Ramos (cell line): ENCODE data around the gene CYFIP1.

Source experiments
- in situ Hi-C: fragments of 300-500 bp; cut with MboI; formaldehyde crosslinking; loops from one replicate; pipeline ENCODE4 v1.14.3; 2022; ENCODE audit warnings: low sequenced_read_pairs; ENCODE audit not compliant: unreplicated experiment

The CYFIP1 gene

DNA sequence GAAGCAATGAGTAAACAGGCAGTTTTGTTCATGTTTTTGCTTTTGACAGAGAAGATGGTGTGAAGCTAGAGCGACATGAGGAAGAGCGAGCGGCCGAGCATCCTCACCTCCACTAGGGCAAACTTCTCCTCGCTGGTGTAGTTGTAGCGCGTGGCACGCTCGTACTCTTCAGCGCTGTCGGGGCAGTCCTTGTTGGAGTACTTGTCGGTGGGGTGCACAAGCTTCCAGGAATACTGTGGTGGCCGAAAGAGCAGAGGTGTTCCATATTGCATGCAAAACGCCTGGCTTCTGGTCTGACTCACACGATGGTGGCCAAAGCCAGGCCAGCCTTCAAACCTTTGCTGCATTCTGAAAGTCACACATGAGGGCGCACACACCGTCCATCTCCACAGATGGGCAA, 54.3 kb downstream of the CYFIP1 start:
- in situ Hi-C loops, result no loop called here

DNA sequence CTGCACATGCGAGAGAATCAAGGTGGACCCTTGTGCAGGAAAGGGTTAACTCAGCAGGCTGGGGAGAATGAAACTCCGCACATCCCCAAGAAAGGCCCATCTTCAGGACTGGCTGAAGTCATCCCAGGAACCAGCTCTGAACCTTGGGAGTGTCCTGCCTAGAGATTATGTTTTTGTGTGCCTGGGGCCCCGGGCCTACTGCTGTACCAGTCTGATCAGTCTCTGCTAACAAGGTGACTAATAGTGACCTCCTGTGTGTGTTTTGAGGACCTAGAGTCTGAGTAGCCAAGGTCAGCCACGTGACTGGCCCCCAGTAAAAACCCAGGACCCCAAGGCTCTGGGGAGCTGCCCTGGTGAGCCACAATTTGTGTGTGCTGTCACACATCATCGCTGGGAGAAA, 58.2 kb downstream of the CYFIP1 start:
- in situ Hi-C loops, result no loop called here

DNA sequence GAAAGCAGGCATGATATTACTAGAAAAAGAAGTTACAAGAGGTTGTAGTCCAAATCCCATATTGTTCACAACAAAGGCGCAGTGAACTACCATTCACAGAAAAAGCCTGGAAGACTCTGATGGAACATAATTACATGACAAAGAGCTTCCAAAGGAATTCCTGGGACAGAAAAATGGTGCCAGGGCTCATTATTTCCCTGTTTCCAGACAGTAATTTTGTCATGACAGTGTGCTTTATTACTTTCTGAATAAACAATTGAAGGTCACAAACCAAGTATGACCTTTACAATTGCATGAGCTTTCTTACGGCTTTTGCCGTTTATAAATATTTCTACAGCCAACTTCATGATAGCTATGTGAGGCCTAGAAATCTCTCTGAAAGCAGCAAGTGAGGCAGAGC, 61.0 kb downstream of the CYFIP1 start:
- in situ Hi-C loops, result no loop called here

DNA sequence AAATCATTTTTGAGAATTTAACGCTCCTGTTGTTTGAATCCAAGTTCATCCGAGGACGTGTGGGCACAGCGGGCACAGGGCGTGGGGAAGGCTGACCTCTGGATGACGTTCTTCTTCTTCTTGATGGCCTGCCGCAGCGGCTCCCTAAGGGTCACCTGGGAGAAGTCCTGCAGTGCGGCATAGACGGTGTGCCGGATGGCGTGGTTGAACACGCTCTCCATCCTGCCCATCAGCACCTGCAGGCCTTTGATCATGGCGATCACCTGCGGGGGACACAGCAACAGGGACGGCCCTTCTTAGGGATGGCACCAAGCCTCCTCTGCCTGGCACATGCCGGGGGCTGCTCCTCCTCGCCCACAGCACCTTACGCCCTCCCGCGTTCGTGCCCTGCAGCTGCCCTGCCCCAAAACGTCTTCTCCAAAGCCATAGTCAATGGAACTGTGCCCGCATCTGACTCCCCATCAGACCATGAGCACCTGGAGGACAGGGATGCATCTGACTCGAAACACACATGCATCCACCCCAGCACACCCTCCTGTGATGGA, 61.5 kb downstream of the CYFIP1 start:
- in situ Hi-C loops, result no loop called here

DNA sequence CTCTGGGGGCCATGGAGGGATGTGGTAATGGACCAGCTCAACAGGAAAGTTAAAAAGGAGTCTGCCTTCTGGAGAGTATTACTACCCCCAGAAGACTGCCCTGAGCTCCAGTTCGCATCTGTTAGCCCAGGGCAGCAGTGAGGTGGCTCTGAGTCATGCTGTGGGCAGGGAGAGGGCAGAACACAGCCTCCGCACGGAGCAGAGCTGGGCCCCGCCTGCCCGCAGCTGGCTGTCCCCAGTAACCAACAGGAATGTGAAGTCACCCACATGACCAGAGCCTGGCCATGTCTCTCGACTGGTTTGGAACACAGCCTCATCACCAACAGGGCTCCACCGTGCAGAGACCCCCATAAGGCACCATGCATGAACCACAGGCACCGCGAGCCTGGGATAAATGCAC, 62.1 kb downstream of the CYFIP1 start:
- in situ Hi-C loops, result no loop called here

DNA sequence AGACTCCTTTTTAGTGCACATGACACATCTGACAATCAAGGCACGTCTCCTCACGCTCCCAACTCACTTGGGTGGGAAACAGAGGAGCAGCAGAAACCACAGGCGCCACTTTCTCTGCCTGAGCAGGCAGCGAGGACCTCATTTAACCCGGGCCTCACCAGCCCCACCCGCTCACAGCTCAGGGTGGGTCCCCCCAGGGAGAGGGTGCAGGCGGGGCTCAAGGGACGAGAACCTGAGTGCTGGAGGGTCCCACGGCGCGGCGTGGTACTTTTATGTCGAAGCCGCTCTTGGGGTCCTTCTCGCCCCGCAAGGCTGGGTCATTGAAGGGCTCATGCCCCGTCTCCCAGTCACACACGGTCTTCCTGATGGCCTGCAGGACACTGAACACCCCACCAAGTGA, 62.6 kb downstream of the CYFIP1 start:
- in situ Hi-C loops, result no loop called here

DNA sequence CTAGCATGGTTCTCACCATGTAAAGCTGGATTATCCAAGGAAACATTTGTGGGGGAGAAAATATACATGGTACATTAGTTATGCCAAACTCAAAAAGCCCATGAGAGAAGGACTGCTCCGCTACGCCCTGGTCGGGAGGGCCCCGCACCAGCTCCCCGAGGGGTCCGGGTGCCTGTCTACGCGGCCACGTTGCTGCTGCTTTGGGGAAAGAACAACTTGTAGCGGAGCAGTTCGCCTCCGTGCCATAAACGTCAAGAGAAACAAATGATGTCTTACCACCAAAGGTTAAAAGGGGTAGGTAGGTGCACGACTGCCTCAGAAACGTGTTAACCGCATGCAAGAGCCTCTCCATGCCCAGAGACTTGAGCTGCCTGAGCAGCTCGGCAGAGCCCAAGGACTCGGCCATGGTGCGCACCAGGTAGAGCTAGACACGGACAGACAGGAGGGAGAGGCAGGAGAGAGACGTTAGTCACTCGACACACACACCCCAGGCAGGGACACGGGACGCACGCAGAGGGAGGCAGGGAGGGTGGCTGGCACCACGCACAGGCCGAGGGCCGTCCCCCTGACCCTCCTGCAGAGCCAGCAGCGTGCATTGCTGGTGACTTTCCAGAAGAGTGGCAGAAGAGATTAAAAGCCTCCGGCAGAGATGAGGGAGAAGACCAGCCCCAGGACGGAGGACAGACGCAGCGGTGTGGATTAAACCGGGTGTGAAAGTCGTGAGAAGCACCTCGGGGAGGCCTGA, 63.4 kb downstream of the CYFIP1 start:
- in situ Hi-C loops, result no loop called here

DNA sequence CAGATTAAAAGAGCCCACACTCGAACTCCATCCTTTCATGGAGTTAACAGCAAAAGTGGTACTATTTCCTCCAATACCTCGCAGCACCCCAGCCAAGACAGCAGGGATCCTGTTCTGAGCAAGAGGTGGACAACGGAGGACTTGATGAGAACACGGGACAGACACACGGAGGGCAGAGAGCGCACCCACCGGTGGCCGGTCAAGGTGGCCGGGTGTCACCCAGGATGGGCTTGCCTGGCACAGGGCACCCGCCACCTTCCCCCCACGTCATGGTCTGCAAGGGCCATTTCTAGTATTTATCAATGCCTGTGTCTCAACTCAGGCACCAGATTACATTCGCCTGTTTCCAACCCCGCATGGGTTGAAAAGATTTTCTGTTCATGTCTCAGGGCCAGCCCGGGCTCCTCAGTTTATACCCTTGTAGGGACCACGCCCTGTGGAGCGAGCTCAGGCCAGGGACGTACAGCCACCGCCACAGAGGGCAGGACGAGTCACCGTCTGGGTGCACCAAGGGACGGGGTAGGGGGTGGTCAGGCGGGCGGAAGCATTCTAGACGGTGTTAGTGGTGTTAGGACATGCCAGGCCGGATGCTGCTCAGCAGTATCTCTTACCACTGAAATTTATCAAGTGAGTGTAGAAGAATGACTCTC, 64.2 kb downstream of the CYFIP1 start:
- in situ Hi-C loops, result no loop called here

DNA sequence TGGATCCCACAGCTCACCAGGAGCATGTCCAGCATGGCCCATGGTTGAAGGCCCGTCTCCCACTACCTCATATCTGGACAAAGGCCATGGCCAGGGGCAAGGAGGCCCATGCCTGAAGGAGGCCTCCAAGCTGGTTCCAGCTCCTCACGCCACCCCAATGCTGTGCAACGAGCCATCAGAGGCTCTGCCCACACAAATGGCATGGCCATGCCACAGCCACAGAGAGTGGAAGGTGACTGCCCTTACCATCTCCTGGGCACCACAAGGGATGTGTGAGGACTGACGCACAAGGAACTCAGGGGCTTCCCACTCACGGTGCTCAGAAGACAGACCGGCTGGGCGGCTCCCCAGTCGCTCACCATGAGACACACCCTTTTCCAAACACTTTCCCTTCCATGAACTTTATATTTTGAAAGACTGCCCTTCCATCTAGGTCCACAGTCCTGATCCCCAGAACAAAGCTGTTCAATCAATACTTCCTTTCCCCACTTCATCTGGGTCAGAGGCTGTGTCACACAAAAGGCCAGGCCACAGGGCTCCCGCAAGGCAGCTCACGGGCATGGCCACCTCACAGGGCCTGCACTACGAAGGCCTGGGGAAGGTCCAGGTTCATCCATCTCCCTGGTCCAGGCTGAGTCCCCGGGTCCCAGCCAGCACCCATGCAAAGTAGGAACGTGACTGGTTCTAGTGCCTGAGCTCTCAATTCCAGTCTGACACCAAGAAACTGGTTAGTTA, 66.4 kb downstream of the CYFIP1 start:
- in situ Hi-C loops, result no loop called here

DNA sequence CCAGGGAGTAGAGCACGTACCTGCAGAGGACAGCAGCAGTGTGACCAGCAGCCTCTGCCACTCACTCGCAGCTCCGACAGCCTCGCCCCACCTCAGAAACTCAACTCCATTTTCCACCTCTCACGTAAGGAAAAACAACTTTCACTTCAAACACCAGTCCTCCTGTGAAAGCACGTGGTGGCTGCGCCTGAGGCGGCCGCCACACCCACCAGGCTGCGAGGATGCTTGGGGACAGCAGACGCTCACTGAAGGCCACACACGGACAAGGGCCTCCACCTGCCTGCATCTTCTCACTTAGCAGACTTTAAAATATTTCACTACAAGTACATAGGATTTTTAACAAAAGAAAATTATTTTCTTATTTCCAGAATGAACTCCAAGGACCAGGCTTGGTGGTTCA, 67.9 kb downstream of the CYFIP1 start:
- in situ Hi-C loops, result no loop called here

DNA sequence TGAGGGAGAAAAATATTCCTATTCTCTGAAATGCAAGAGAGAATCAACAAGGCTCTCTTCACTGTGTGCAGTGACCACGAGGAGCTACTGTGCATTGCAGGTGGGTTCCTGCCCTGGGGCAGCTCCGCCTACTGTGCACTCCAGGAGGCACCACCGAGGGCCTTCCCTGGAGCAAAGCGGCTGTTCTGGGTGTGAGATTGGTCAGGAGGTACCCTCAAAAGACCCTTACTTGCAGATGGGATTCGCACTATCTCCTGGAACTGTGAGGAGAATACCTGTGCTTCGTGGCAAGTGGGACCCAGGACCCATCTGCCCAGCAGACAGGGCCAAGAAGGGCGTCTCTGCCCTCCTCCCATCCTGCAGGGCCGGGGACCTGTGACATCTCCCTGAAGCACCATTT, 68.9 kb downstream of the CYFIP1 start:
- in situ Hi-C loops, result no loop called here

DNA sequence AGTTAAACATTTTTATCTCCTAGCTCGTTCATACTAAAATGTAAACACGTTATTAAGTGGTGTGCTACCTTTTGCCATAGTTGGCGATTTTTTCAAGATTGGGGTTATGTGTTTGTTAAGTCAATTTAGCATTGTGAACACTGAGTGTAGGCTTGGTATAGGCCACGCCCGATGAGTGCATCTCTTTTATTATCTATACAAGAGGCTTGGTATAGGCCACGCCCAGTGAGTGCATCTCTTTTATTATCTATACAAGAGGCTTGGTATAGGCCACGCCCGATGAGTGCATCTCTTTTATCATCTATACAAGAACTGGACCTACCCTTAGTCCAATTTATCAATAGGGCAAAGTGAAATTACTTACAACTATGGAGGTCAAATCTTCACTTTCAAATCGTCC, 71.3 kb downstream of the CYFIP1 start:
- in situ Hi-C loops, result no loop called here

DNA sequence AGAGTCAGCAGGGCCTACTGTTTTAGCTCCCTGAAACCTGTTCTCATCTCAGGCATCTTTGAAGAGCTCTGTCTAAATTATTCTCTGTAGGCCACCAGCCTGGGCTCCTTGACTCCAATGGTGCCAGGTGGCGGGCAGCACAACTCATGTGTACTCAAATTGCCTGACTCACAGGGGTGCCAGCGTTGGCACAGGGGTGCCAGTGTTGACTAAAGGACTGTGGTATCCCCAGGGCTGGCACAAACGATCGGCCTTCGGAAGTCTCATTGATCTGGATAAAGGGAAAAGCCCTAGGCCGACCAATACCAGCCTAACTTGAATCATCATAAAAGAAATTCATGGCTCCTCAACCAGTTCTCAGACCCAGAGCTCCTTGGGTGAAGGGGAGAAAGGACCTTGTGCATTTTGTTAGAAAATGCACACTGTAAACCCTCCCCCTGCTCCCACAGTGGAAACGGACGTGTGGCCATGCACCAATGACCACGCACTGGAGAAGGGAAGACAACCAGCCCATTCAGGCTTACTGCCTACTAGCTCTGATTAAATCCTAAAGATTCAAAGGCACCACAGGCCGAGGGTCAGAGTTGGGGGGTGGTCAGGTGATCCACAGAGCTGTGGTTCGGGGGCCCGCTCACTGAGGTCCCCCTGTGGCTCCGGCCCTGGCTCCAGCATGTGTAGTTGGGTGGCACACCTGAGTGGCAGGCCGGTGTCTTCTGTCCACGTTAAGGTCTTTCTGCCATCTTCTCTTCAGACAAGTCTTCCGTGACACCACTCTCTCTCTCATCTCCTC, 72.8 kb downstream of the CYFIP1 start:
- in situ Hi-C loops, result no loop called here

DNA sequence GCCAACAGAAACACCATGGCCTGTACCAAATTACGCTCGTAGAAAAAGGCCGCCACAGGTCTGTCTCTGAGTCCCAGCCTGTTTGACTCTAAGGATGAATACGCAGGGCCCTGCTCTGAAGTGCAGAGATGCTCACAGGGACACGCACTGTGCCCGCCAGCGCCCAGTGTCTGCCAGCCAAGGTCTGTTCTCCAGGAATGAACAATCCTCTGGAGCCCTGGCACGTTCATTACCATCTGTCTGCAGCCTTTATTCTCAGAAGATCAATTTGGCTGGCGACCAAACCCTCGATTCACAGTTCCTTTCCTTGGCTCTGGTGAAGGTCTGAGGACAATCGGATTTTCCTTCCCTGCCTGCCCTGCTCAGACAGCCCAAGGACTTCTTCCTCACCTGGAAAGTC, 75.4 kb downstream of the CYFIP1 start:
- in situ Hi-C loops, result no loop called here

DNA sequence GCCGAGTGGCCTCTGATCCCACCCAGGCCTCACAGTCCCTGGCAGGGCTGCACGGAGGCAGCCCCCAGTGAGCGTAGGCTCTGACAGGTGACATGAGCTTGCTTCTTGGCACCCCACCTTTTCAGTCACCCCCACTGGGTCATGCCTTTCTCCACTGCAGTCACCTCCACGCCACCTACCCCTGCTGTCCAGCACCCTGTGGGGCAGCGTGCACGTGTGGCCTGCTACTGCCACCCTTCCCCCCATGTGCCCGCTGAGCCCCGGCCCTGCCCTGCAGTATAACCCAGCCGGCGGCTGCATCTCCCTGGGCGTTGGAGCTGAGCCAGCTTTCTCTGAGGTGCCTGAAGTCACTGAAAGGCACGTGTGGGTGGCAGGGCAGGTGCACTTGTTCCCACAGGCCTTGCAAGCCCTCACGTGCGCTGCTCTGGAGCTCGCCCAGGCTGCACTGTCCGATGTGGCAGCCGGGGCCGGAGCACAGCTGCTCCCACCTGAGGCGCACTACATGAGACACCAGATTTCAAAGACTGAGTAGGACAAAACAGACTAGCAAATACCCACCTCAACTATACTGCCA, 76.1 kb downstream of the CYFIP1 start:
- in situ Hi-C loops, result no loop called here

DNA sequence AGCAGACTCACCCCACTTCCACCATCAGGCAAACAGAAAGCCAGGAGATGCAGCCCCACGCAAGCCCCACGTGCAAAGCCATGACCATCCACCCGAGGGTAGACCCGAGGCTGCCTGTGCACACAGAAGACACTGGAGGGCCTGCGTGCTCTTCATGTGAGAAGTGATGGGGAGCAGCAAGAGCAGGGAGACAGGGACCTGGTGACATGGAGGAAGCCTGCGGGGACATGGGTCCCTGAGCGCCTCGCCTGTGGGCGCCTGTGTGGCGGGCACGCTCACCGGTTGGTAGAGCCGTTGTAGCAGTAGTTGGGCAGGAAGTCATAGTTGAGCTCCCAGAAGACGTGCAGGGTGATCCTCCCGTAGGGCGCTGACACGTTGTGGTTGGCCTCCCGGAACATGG, 76.7 kb downstream of the CYFIP1 start:
- in situ Hi-C loops, result no loop called here

DNA sequence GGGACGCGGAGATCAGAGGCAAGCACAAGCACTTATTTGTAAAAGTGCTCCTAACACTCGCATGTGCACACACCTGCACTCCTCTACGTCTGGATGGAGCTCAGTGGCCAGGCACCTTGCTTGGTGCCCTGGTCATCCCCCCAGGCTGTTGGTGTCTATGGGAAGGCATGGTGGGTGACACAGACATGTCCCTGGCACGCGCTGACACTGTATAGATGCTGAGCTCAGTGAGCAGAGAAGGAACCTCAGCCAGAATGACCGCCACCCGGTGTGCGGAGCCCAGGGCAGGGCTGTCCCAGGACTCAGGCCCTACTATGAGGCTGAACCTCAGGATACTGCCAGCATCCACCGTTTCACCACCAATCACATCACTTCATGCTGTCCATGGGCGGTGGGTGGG, 77.2 kb downstream of the CYFIP1 start:
- in situ Hi-C loops, result no loop called here

DNA sequence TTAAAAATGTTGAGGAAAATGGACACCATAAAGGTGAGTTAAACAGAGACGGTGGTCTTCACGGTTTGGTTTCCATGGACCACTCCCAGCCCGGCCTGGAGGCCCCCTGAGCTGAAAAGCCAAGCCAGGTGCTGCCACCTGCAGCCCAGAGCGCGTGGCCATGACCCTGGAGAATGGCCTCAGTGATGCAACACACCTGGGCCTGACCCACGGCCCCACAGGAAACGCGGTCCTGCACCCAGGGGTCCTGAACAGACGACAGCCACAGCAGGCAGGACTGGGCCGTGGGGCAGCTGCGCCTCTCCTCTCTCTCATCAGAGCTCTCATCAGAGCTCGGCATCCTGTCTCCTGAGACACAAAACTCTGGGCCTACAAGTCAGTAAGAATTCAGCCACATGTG, 77.6 kb downstream of the CYFIP1 start:
- in situ Hi-C loops, result no loop called here

DNA sequence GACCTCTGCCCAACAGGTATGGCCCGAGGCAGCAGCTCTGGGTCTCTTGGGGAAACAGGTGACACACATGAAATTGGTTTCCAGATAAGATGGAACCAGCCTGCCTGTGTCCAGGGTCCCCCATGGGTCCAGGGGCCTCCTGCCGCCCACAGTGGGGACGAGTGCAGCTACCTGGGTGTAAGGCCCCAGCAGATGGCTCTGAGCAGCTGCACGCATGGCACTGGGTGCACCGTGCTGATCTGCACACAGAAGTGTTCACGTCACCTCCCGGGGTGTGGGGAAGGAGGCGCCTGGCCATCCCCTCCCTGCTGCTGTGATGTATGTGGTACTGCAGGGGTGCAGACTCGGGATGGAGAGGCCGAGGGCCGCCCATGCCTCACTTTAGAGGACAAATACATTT, 78.1 kb downstream of the CYFIP1 start:
- in situ Hi-C loops, result no loop called here
